Lung (tissue), 12 donors: ENCODE measurements around the gene MMP21. TPM values are rescaled to one million over a fixed set of nuclear protein-coding genes. Genes with fewer than 3 reads are reported as not detected.

Experiments
- ATAC-seq: fragments of 200-7000 bp; cut with Tn5 transposase; one replicate; pipeline ENCODE4 v1.9.1; 2020; ENCODE audit warnings: moderate number of reproducible peaks; ENCODE audit not compliant: insufficient read depth, low FRiP score
- DNase-seq, 3 donors: peaks; one replicate each; pipeline ENCODE4 v3.0.0-alpha.2; 2013 to 2017
- H3K27ac ChIP-seq, 2 donors: one replicate each; pipeline ENCODE4 v1.5.1; 2013; ENCODE audit warnings: mild to moderate bottlenecking in 2 of 2, moderate library complexity in 2 of 2, control low read depth in 1 of 2, inconsistent platforms in 1 of 2, low read depth in 1 of 2, low read length in 1 of 2
- H3K27me3 ChIP-seq, 3 donors: one replicate each; pipeline ENCODE4 v1.5.1; 2013; ENCODE audit warnings: low read length in 2 of 3; ENCODE audit not compliant: control insufficient read depth in 3 of 3, insufficient read depth in 3 of 3
- H3K36me3 ChIP-seq, 4 donors: one replicate each; pipeline ENCODE4 v1.5.1; 2013; ENCODE audit warnings: low read length in 4 of 4, mild to moderate bottlenecking in 1 of 4, moderate library complexity in 1 of 4; ENCODE audit not compliant: control insufficient read depth in 4 of 4, insufficient read depth in 4 of 4
- H3K4me1 ChIP-seq, 5 donors: one replicate each; pipeline ENCODE4 v1.5.1; 2013; ENCODE audit warnings: low read length in 5 of 5, mild to moderate bottlenecking in 2 of 5, moderate library complexity in 1 of 5; ENCODE audit not compliant: control insufficient read depth in 5 of 5, insufficient read depth in 5 of 5
- H3K4me3 ChIP-seq: one replicate; pipeline ENCODE4 v1.5.1; 2013; ENCODE audit warnings: mild to moderate bottlenecking, control low read depth, moderate library complexity
- H3K9ac ChIP-seq, 2 donors: one replicate each; pipeline ENCODE4 v1.5.1; 2013; ENCODE audit warnings: low read length in 2 of 2, control low read depth in 1 of 2; ENCODE audit not compliant: insufficient read depth in 1 of 2
- H3K9me3 ChIP-seq, 4 donors: one replicate each; pipeline ENCODE4 v1.5.1; 2013; ENCODE audit warnings: low read length in 3 of 4, mild to moderate bottlenecking in 1 of 4, moderate library complexity in 1 of 4; ENCODE audit not compliant: control insufficient read depth in 4 of 4, insufficient read depth in 3 of 4
- CTCF ChIP-seq: IDR thresholded peaks from 2 replicates; pipeline ENCODE4 v1.5.1; 2012; ENCODE audit warnings: mild to moderate bottlenecking; ENCODE audit errors: control extremely low read depth, extremely low read depth
- WGBS, 2 donors: extraction: QIAGEN DNeasy Blood & Tissue Kit; methylation state at CpG; one replicate each; pipeline ENCODE4 v1.1.7; 2013; 5-methylcytosine and 5-hydroxymethylcytosine counted together
- polyA plus RNA-seq, 2 donors: library from polyadenylated mRNA; stranded (reverse); fragments of 200-250 nt; gene quantifications; one replicate each; pipeline ENCODE4 v1.2.1, GENCODE V29; 2013
- total RNA-seq, 2 donors: library from RNA; depleted of rRNA in 1 of 2; stranded (reverse); fragments of >200 nt in 1 of 2; gene quantifications; one replicate each; pipeline ENCODE4 v1.2.1, GENCODE V29; 2014 to 2021
- donor health status: control.
- donor health status: control.
- donor health status: Bipolar disorder and iron deficiency.
- donor health status: healthy.
- donor health status: DM: yes; HTN: yes; CAD: no.

Gene MMP21
- total and polyA plus RNA-seq, 4 donors: 0.03 to 0.46 (median 0.15) TPM

GRCh38 chr10:125797424-125797823, 21.8 kb upstream of the MMP21 start:
- DNase-seq: no peak
- no peak overlapping the region for H3K27ac ChIP-seq
- H3K4me3 ChIP-seq: no peak overlapping the region
- H3K9ac ChIP-seq: no peak overlapping the region
- H3K27me3 ChIP-seq: no peaks in the 10 kb centered on the region
- H3K36me3 ChIP-seq: peaks cover 7 to 37% (median 19%) of the 10 kb centered on the region in 4 donors
- H3K9me3 ChIP-seq: peaks cover 0 to 2% (median 0%) of the 10 kb centered on the region in 4 donors
- no peak for ATAC-seq
- H3K4me1 ChIP-seq: no peaks in the 10 kb centered on the region
- no peak for TF ChIP-seq CTCF
- 88 to 93% methylated on average over 8 of the region's 8 CpGs for WGBS, 2 donors

- no peak for TF ChIP-seq CTCF
- ATAC-seq (no peak), DNase-seq (no peak)
- Histone ChIP-seq H3K36me3 (peaks cover 16 to 37% (median 20%) of the 10 kb centered on the region in 4 donors), H3K4me1 (no peaks in the 10 kb centered on the region), H3K27ac (no peak overlapping the region), H3K27me3 (no peaks in the 10 kb centered on the region), H3K4me3 (no peak overlapping the region), H3K9me3 (no peaks in the 10 kb centered on the region), H3K9ac (no peak overlapping the region)
- 79 to 88% methylated on average over 8 of the region's 8 CpGs for WGBS, 2 donors
Measured at GRCh38 chr10:125795637-125796190, 20.1 kb upstream of the MMP21 start.

DNA sequence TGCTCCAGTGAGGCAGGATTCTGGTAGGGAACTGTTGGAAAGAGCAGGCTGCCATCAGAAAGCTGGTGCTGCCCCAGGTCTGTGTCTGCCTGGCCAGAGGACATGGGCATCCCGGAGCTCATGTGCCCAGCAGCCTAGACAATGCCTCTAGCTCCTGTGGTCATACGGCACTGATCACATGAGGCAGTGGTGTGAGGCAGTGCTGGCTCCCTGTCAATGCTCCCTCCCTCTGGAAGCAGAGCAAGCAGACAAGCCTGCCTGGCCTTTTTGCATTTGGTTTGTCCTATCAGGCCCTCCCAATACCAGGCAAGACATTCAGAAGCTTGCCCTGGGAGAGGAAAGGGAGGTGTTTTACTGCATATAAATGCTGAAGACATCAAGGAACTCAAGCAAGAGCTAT, 19.5 kb upstream of the MMP21 start:
- no peaks in the 10 kb centered on the region for H3K27me3 ChIP-seq
- no peak overlapping the region for H3K4me3 ChIP-seq
- no peak for ATAC-seq
- H3K27ac ChIP-seq: no peak overlapping the region
- TF ChIP-seq CTCF: no peak
- no peaks in the 10 kb centered on the region for H3K9me3 ChIP-seq
- H3K9ac ChIP-seq: no peak overlapping the region
- no peaks in the 10 kb centered on the region for H3K4me1 ChIP-seq
- DNase-seq: no peak
- WGBS, 2 donors: 92 to 97% methylated on average over 2 of the region's 2 CpGs
- peaks cover 16 to 37% (median 20%) of the 10 kb centered on the region in 4 donors for H3K36me3 ChIP-seq
